Small intestine (tissue), 7 donors: Measurements from ENCODE around the gene C13orf46. TPM values are rescaled to one million over a fixed set of nuclear protein-coding genes. Genes with fewer than 3 reads are reported as not detected.

Source experiments
- DNase-seq, 2 donors: peaks; one replicate each; pipeline versions ENCODE4 v3.0.0 to v3.0.0-alpha.2; 2013
- FAIRE-seq: peaks from 2 replicates; lab custom pipeline; 2012; peaks lifted over from hg19 to GRCh38; lab: Jason Lieb, UNC
- H3K27ac ChIP-seq, 3 donors: one replicate each; pipeline ENCODE4 v1.5.1; 2013; ENCODE audit warnings: low read length in 2 of 3, mild to moderate bottlenecking in 2 of 3, control low read depth in 1 of 3, inconsistent platforms in 1 of 3, low read depth in 1 of 3, moderate library complexity in 1 of 3
- H3K27me3 ChIP-seq, 3 donors: one replicate each; pipeline ENCODE4 v1.6.1; 2013; ENCODE audit warnings: low read length in 3 of 3, inconsistent platforms in 1 of 3; ENCODE audit not compliant: control insufficient read depth in 3 of 3, insufficient read depth in 3 of 3
- H3K36me3 ChIP-seq, 3 donors: one replicate each; pipeline ENCODE4 v1.6.1; 2013; ENCODE audit warnings: low read length in 3 of 3, inconsistent platforms in 1 of 3, low read depth in 1 of 3, mild to moderate bottlenecking in 1 of 3, moderate library complexity in 1 of 3; ENCODE audit not compliant: control insufficient read depth in 3 of 3, insufficient read depth in 2 of 3
- H3K4me1 ChIP-seq, 3 donors: one replicate each; pipeline ENCODE4 v1.6.1; 2013; ENCODE audit warnings: low read length in 2 of 3, inconsistent platforms in 1 of 3, low read depth in 1 of 3, mild to moderate bottlenecking in 1 of 3, moderate library complexity in 1 of 3; ENCODE audit not compliant: control insufficient read depth in 3 of 3, insufficient read depth in 2 of 3
- H3K4me3 ChIP-seq, 3 donors: one replicate each; pipeline ENCODE4 v1.5.1; 2013; ENCODE audit warnings: low read length in 3 of 3, control low read depth in 1 of 3, inconsistent platforms in 1 of 3, low read depth in 1 of 3, mild to moderate bottlenecking in 1 of 3, moderate library complexity in 1 of 3
- H3K9me3 ChIP-seq, 2 donors: one replicate each; pipeline ENCODE4 v1.6.1; 2013; ENCODE audit warnings: low read depth in 1 of 2, low read length in 1 of 2; ENCODE audit not compliant: control insufficient read depth in 2 of 2, insufficient read depth in 1 of 2
- WGBS, 3 donors: extraction: QIAGEN DNeasy Blood & Tissue Kit; methylation state at CpG; one replicate each; pipeline ENCODE4 v1.1.7; 2013; 5-methylcytosine and 5-hydroxymethylcytosine counted together
- polyA plus RNA-seq, 4 donors: library from polyadenylated mRNA; stranded (reverse) in 3 of 4; unstranded in 1 of 4; fragments of 200-250 nt in 3 of 4; fragments of 120-200 nt in 1 of 4; gene quantifications; one replicate each; pipeline versions ENCODE4 v1.2.1 to v1.2.3, GENCODE V29; 2013
- donor health status: healthy with polysubstance abuse.
- donor health status: control.
- donor health status: control.
- donor health status: Bipolar disorder and iron deficiency.
- donor health status: healthy.

C13orf46 gene
- polyA plus RNA-seq, 4 donors: 0.04 to 0.27 (median 0.22) TPM; not detected in 1

DNA sequence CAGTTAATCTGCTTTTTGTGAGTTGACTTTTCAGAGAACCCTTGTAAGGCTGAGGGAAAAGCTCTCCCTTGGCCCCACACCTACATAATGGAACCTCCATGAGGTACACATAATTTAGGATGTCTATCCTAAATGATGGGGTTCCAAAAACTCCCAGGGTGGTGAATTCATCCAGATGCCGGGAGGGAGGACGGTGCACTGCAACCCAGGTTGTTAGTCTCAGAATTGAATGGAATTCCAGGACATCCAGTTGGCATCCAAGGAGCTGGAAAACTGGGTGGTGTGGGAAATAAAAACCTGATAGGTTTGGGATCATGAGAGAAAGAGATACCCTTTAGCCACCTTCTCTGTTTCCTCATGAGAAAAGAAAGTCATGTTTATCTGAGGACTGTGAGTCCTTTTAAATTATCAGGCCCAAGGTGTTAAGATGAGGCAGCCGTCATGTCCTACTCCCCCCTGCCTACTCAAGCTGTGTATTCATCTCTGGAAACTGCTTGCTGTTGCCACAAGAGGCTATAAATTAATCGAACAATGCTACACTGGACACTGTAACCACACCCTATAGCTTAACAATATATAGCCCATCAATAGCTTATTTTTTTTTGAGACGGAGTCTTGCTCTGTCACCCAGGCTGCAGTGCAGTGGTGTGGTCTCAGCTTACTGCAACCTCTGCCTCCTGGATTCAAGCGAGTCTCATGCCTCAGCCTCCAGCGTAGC, 49.5 kb downstream of the C13orf46 start:
- no peaks in the 10 kb centered on the region for H3K4me1 ChIP-seq
- H3K27me3 ChIP-seq: peaks cover 0 to 2% (median 2%) of the 10 kb centered on the region in 3 donors
- H3K4me3 ChIP-seq: no peak overlapping the region
- H3K27ac ChIP-seq: no peak overlapping the region
- no peak for FAIRE-seq
- 83 to 87% (median 86%) methylated on average over 7 of the region's 7 CpGs for WGBS, 3 donors
- peaks cover 0 to 12% of the 10 kb centered on the region in 2 donors for H3K9me3 ChIP-seq
- H3K36me3 ChIP-seq: no peaks in the 10 kb centered on the region
- DNase-seq: no peak

DNA sequence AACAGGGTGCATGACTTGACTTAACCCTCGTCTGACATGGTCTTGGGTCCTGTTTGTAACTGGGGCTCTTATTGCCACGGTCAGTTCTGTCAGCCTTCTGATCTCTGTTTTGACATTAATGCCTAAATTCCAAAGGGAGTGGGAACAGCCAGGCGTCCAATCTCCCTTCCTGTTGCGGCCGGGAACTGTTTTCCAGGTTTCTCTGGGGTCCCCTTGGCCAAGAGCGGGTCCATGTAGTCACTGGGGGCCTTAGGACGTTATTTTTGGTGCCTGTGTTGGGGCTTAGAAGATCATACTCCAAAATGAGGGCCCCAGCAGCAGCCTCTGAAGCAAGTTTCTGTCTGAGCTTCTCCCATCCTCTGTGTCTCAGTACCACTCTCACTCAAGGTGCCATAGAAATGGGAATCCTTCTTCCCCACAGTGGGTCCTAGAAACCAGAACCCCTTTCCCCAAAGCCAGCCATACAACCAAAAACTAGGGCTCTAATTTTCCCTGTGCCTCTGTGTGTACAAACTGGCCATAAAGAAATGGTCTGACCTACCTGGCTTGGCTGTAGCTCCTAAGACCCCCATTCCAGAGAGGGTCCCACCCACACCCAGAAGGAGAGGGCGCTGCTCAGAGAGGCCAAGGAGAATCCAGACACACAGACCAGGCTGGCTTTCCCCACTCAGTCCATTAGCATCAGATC, 50.4 kb downstream of the C13orf46 start:
- no peak for FAIRE-seq
- H3K4me1 ChIP-seq: peaks cover 0 to under 1% (median 0%) of the 10 kb centered on the region in 3 donors
- no peaks in the 10 kb centered on the region for H3K36me3 ChIP-seq
- H3K9me3 ChIP-seq: peaks cover 0 to 12% of the 10 kb centered on the region in 2 donors
- no peak overlapping the region for H3K27ac ChIP-seq
- peaks cover 0 to 2% (median 2%) of the 10 kb centered on the region in 3 donors for H3K27me3 ChIP-seq
- DNase-seq: no peak
- no peak overlapping the region for H3K4me3 ChIP-seq
- WGBS, 3 donors: 78 to 84% (median 81%) methylated on average over 8 of the region's 8 CpGs

DNA sequence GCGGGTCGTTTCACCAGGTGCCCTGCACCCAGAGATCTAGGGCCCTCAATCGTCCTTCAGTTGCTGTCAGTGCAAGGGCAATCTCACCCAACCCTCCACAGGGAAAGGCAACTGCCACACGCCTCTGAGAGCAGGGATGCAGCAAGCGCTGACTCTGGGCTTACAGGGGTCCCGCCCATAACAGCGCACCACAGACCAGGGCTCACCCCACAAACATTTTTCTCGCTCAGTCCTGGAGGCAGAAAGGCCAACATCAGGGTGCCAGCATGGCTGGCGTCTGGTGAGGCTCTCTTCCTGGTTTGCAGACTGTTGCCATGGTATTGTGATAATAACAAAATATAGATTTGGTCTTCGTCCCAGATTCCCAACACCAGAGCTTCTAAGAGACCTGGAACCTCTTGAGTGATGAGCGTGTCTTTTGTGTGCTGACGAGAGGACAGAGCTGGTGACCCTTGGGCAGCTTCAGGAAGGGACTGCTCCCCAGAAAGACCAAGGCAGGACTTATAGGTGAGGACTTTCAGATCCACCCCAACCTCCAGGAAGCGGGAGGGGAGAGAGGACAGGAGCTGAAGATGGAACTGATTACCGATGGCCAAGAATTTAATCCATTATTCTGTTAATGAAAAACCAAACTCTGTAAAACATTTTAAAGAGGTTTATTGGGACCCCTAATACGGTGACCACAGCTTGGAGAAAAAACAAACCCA, 51.3 kb downstream of the C13orf46 start:
- H3K9me3 ChIP-seq: peaks cover 0 to 12% of the 10 kb centered on the region in 2 donors
- H3K27ac ChIP-seq: no peak overlapping the region
- H3K27me3 ChIP-seq: peaks cover 0 to 2% (median 2%) of the 10 kb centered on the region in 3 donors
- WGBS, 3 donors: 77 to 86% (median 80%) methylated on average over 15 of the region's 15 CpGs
- H3K4me1 ChIP-seq: peaks cover 0 to 10% (median 0%) of the 10 kb centered on the region in 3 donors
- H3K36me3 ChIP-seq: no peaks in the 10 kb centered on the region
- no peak overlapping the region for H3K4me3 ChIP-seq
- DNase-seq: no peak
- no peak for FAIRE-seq

GRCh38 chr13:113921763-113922162, 52.1 kb downstream of the C13orf46 start:
- H3K36me3 ChIP-seq: no peaks in the 10 kb centered on the region
- no peak for DNase-seq
- H3K4me3 ChIP-seq: no peak overlapping the region
- peaks cover 0 to 12% of the 10 kb centered on the region in 2 donors for H3K9me3 ChIP-seq
- peaks cover 0 to 2% (median 2%) of the 10 kb centered on the region in 3 donors for H3K27me3 ChIP-seq
- WGBS, 3 donors: 83 to 89% (median 86%) methylated on average over 1 of the region's 1 CpG
- no peak for FAIRE-seq
- H3K27ac ChIP-seq: no peak overlapping the region
- H3K4me1 ChIP-seq: peaks cover 0 to 11% (median 0%) of the 10 kb centered on the region in 3 donors

GRCh38 chr13:113920606-113921286, 53.1 kb downstream of the C13orf46 start:
- H3K4me3 ChIP-seq: no peak overlapping the region
- WGBS, 3 donors: 89 to 94% (median 93%) methylated on average over 13 of the region's 13 CpGs
- no peak for FAIRE-seq
- H3K27me3 ChIP-seq: peaks cover 0 to 2% (median 2%) of the 10 kb centered on the region in 3 donors
- H3K36me3 ChIP-seq: no peaks in the 10 kb centered on the region
- H3K27ac ChIP-seq: no peak overlapping the region
- no peak for DNase-seq
- peaks cover 0 to 11% (median 0%) of the 10 kb centered on the region in 3 donors for H3K4me1 ChIP-seq
- H3K9me3 ChIP-seq: peaks cover 0 to 12% of the 10 kb centered on the region in 2 donors

- H3K9me3 ChIP-seq: peaks cover 0 to 12% of the 10 kb centered on the region in 2 donors
- 71 to 88% (median 71%) methylated on average over 9 of the region's 9 CpGs for WGBS, 3 donors
- H3K36me3 ChIP-seq: no peaks in the 10 kb centered on the region
- H3K27ac ChIP-seq: no peak overlapping the region
- H3K27me3 ChIP-seq: peaks cover 0 to 2% (median 2%) of the 10 kb centered on the region in 3 donors
- no peak overlapping the region for H3K4me3 ChIP-seq
- no peak for FAIRE-seq
- peaks cover 0 to 11% (median 4%) of the 10 kb centered on the region in 3 donors for H3K4me1 ChIP-seq
- DNase-seq: no peak
Measured at GRCh38 chr13:113919761-113920559, 53.9 kb downstream of the C13orf46 start.

DNA sequence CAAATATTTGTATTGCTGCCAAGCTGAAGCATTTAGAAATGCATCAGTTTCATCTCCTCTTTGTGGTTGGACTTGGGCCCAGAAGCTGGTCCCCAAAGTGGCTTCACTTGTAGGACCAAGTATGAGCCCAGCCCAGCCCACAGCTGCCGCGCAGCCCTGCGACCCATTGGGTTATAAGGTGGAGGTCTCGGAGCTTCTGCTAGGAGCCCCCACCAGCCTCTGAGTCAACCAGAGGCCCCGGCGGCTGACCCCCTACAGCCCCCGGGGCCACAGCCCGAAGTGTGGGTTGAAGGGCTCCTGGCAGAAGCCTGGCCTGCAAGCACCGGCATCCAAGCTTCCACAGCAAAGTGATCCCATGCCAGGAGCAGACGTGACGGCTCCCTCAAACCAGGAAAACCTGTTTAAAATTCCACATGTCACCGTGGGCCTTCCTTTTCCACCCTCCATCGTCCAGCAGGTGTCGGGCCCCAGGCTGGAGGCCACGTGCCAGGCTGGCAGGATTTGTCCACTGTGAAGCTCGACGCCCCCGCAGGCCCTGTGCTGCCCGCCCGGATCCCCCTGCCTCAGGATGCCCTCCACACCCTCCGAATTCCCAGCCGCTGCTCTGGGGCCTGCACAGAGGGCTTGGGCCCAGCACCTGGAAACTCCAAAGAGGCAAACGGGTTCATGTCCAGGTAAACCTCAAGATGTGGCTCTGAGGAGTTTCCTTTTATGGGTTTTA, 54.7 kb downstream of the C13orf46 start:
- FAIRE-seq (no peak), DNase-seq (no peak)
- Histone ChIP-seq H3K4me3 (no peak overlapping the region), H3K4me1 (peaks cover 0 to 11% (median 4%) of the 10 kb centered on the region in 3 donors), H3K36me3 (no peaks in the 10 kb centered on the region), H3K27me3 (peaks cover 0 to 9% (median 2%) of the 10 kb centered on the region in 3 donors), H3K9me3 (peaks cover 0 to 20% of the 10 kb centered on the region in 2 donors), H3K27ac (no peak overlapping the region)
- WGBS, 3 donors: 88 to 92% (median 89%) methylated on average over 23 of the region's 23 CpGs
